NCI-H526 (cell line): ENCODE measurements around the gene STRN3.

Source experiments
- DNase-seq, 2 experiments: peaks; one replicate each; lab custom pipeline; 2025; lab: John Stamatoyannopoulos, UW

Gene STRN3

DNA sequence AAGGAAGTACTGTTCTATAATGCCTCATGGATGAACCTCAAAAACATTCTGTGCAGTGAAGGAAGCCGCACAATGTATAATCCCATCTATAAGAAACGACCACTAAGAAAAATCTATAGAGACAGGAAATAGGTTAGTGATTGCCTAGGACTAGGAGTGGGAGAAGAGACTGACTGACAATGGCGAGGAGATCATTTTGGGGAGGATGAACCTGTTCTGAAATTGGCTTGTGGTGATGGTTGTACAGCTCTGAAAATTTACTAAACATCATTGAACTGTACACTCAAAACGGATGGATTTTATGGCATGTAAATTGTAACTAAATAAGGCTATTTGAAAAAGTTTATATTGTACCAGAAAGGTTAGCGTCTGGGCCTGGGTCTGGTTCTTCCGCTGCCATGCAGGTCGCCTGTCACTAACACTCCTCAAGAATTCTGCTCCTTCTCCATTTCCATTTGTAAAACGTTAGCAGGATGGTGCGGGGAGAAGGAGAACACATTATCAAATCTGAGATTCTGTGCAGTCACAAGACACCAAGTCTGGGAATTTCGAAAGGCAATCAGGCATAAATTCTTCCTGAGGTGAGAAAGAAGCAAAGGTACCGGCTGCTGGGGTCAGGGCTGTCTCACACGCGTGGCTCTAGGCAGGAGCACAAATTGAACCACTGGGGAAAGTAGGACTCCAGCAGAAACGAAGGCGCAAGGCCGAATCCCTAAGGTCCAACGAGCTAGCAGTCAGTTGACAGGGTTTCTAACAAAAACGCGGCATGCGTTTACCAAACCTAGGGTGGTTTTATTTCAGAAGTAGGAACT, 152.7 kb downstream of the STRN3 start:
- DNase-seq, result no peak

DNA sequence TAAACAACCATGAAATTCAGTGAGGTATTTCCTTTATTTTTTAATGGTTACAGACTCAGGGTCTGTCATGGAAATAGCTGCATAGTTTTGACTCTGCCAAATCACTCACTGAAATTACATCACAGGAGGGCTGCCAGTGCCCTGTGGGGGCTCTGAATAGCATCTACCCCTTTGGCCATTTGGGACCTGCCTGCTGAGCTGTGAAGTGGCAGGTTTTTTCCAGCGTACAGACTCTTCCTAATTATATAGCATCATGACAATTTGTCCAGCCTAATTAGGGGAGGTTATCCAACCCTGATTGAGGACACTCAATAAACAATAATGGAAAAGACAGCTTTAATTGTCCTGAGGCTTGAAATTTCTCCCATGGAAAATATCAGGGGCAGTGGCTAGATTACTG, 153.6 kb downstream of the STRN3 start:
- DNase-seq, result no peak

- DNase-seq, result no peak
These were observed 156.5 kb downstream of the STRN3 start for GRCh38 chr14:30869551-30870155.

- DNase-seq, result no peak
These were observed 157.4 kb downstream of the STRN3 start for GRCh38 chr14:30868736-30869135.

GRCh38 chr14:30864934-30865333, 161.2 kb downstream of the STRN3 start:
- no peak for DNase-seq

DNA sequence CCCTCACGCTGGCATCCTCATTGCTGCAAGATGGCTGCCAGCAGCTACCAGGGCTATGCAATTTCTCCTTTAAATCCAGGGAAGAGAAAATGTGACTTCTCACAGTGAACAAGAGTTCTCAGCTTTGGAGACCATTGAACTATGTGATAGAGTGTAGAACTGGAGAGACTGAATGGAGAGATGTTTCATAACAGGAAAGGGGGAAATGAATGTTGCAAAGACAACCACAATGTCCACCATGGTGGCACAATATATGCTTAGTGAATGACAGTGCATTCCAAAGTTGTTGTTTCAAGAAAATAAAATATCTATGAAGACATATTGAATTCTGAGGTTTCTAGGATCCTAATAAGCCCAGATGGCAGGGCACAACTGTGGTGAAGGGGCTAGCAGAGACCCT, 165.0 kb downstream of the STRN3 start:
- no peak for DNase-seq

DNA sequence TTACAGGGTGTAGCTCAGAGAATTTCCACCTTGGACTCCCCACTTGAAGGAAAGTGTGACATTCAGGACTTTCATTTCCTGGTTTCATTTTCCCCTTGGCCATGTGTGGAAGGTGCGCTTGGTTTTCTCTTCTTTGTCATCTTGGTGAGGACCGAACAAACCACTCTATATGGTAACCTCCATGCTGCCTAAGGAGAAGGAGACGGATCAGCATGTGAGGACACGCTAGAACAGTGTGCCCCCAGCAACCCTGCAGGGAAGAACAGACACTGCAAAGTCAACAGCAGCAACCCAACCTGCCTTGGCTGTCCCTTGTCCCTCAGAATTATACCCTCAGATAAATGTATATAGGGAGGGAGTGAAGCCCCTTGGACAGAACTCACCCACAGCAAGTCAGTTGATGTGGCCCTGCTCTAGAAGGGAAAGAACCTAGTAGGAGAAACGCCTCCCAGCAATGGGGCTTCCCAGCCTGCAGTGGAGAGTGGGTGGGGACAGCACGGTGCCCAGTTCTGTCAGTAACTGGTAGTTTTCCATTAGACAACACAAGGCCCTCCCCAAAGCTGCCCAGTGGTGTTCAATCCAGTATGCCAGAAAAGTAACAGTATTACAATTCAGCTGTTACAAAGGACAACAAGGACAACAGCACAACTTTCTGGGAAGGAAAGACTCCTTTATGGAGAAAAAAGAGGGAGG, 170.7 kb downstream of the STRN3 start:
- DNase-seq, result no peak

DNA sequence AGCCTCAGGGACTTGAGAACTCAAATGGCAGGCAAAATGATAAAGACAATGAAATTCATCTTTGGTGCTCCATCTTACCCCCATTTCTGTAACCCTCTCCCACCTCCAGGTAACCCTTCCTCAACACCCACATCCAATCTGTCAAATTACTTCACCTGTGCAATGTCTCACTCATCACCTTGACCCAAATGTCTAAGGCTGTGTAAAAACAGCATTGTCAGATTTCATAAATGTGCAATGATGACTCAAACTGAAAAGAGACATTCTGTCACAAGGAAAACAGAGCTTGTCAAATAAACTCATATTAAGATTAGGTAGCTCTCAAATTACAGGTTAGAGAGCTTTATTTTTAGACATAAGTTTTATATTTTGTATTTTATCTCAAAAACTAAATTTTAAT, 171.7 kb downstream of the STRN3 start:
- no peak for DNase-seq

DNA sequence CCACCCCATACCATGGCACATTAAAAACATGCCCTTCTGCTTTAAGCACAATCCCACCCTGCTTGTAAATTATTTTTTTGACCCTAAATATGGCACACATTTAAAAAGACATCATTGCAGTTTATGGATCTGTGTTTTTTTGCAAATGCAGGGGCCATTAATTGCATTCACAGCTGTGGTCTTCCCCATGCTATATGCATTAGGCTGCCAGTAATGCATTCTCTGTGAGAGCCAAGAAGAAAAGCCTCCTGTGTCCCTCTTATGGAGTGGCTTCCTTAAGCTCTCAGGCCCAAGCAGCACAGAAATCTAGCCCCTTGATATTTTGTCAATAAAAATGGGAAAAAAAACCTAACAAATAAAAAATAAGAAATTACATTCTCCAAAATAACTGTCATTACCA, 172.2 kb downstream of the STRN3 start:
- DNase-seq, result no peak

GRCh38 chr14:30849983-30850382, 176.2 kb downstream of the STRN3 start:
- DNase-seq, result no peak

- DNase-seq, result no peak
These were observed 176.8 kb downstream of the STRN3 start for GRCh38 chr14:30849354-30849753.

DNA sequence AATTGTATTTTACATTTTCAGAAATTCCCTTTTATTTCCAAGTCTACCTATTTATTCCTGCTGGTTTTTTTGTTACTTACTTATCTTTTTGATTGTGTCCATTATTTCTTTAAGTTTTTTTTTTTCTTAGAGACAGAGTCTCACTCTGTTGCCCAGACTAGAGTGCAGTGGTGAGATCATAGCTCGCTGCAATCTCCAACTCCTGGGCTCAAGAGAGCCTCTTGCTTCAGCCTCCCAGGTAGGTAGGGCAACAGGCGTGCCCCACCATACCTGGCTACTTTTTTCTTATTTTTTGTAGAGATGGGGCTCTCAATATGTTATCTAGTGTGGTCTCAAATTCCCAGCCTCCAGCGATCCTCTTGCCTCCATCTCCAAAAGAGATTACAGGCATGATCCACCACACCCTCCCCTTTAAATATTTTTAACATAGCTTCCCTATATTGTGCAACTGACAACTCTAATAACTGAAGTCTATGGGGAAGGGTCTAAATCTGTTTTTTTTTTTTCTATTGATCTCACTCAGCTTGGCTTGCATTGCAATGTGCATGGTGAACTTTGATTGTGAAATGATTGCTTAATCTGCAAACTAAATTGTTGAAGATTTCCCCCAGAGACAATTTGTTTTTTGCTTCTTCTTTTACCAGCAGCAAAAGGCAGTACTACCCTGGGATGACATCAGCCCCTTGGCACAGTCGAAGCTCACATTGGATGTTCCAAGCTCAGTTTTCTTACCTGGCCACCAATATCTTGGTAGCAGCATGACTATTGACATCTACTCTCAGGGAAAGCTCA, 177.5 kb downstream of the STRN3 start:
- DNase-seq, result no peak
